Thymus (tissue), 11 donors: Measurements from ENCODE around the gene FARS2. TPM values are rescaled to one million over a fixed set of nuclear protein-coding genes. Genes with fewer than 3 reads are reported as not detected.

ENCODE experiments used
- DNase-seq, 9 donors: peaks; one replicate each; pipeline ENCODE4 v3.0.0-alpha.2; 2013; ENCODE audit warnings: low spot score in 9 of 9, low read depth in 6 of 9, missing footprints in 1 of 9
- H3K27ac ChIP-seq, 2 donors: one replicate each; pipeline ENCODE4 v1.5.1; 2013; ENCODE audit warnings: control low read depth in 1 of 2, low read depth in 1 of 2, low read length in 1 of 2, mild to moderate bottlenecking in 1 of 2, moderate library complexity in 1 of 2
- H3K27me3 ChIP-seq, 2 donors: one replicate each; pipeline ENCODE4 v1.5.1; 2013; ENCODE audit warnings: low read length in 1 of 2; ENCODE audit not compliant: control insufficient read depth in 2 of 2, insufficient read depth in 1 of 2
- H3K36me3 ChIP-seq, 2 donors: one replicate each; pipeline ENCODE4 v1.5.1; 2013; ENCODE audit warnings: low read length in 1 of 2, mild to moderate bottlenecking in 1 of 2, moderate library complexity in 1 of 2; ENCODE audit not compliant: control insufficient read depth in 2 of 2, insufficient read depth in 2 of 2
- H3K4me1 ChIP-seq, 2 donors: one replicate each; pipeline ENCODE4 v1.5.1; 2013; ENCODE audit warnings: low read length in 2 of 2; ENCODE audit not compliant: control insufficient read depth in 2 of 2, insufficient read depth in 2 of 2
- H3K4me3 ChIP-seq, 2 donors: one replicate each; pipeline ENCODE4 v1.5.1; 2013; ENCODE audit warnings: low read length in 2 of 2, control low read depth in 1 of 2, mild to moderate bottlenecking in 1 of 2
- H3K9me3 ChIP-seq, 2 donors: one replicate each; pipeline ENCODE4 v1.5.1; 2013; ENCODE audit warnings: low read length in 1 of 2, mild to moderate bottlenecking in 1 of 2; ENCODE audit not compliant: control insufficient read depth in 2 of 2, insufficient read depth in 1 of 2
- WGBS: extraction: QIAGEN DNeasy Blood & Tissue Kit; methylation state at CpG from one replicate; pipeline ENCODE4 v1.1.7; 2013; 5-methylcytosine and 5-hydroxymethylcytosine counted together
- polyA plus RNA-seq: library from polyadenylated mRNA; stranded (reverse); fragments of 200-250 nt; gene quantifications from one replicate; pipeline ENCODE4 v1.2.3, GENCODE V29; 2013
- total RNA-seq: library from RNA; stranded (reverse); fragments of 120-200 nt; gene quantifications from one replicate; pipeline ENCODE4 v1.2.4, GENCODE V29; 2013
- donor health status: healthy.

FARS2 gene
- total and polyA plus RNA-seq, 2 donors, result 10.5 to 23.2 TPM

DNA sequence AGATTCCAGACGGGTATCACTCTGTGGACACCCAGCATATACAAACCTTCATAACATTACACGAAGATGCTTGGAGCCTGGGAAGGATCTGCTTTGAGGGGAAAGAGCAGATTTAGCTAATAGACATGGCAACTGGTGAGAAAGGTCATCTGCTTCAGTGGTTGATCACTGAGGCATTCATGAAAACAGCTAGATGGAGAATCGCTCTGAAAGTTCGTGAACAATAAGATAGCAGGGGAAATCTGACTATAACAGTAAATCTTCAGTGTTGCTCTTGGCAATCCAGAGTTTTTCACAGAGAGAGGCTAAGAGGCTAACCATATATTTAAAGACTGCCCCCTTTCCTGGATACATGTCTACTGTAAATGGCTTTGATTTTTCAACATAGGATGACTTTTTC lies 245.3 kb downstream of the FARS2 start:
- 79% methylated on average over 4 of the region's 4 CpGs for WGBS
- Histone ChIP-seq H3K4me3 (no peak overlapping the region), H3K4me1 (peaks cover 8 to 24% of the 10 kb centered on the region in 2 donors), H3K27me3 (no peaks in the 10 kb centered on the region), H3K36me3 (no peaks in the 10 kb centered on the region), H3K27ac (peak overlapping the region in 1 of 2 donors; percentile 72), H3K9me3 (peaks cover 0 to 1% of the 10 kb centered on the region in 2 donors)
- DNase-seq, result no peak

DNA sequence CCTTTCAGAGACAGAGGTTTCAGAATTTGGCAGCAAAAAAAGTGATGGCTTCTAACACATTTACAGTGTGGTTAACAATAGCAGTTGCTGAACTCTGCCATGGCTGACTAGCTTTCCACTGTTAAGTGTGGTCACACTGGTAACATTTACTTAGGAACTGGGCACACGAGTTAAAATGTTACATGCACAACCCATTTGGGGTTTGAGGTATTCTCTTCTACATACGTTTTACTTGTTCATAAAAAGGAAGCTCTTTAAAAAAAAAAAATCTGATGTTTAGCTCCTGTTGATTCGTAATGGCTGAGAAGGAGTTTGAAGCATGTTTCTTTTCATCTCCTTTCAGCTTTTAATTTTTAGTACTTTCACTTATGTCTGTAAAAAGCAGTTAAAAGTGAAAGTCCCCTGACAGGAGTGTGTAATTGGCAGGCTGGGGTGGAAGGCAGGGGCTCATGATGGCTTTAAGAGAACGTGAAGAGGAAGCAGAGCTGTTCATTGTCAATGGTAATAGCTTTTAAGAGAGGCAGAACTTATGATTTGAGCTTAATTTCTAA lies 245.9 kb downstream of the FARS2 start:
- Histone ChIP-seq H3K9me3 (peaks cover 0 to 1% of the 10 kb centered on the region in 2 donors), H3K4me3 (peak overlapping the region; percentile 0 to 17), H3K27me3 (no peaks in the 10 kb centered on the region), H3K36me3 (no peaks in the 10 kb centered on the region), H3K4me1 (peaks cover 8 to 24% of the 10 kb centered on the region in 2 donors), H3K27ac (peak overlapping the region; percentile 72 to 76)
- DNase-seq, result peak in 6 of 9 donors; percentile 32 to 77 (median 46)
- 5% methylated on average over 4 of the region's 4 CpGs for WGBS

GRCh38 chr6:5509106-5509505 lies 247.8 kb downstream of the FARS2 start:
- DNase-seq, result no peak
- no peaks in the 10 kb centered on the region for H3K27me3 ChIP-seq
- H3K4me1 ChIP-seq, result peaks cover 8 to 24% of the 10 kb centered on the region in 2 donors
- no peaks in the 10 kb centered on the region for H3K36me3 ChIP-seq
- WGBS, result 98% methylated on average over 8 of the region's 8 CpGs
- H3K27ac ChIP-seq, result no peak overlapping the region
- H3K4me3 ChIP-seq, result no peak overlapping the region
- peaks cover 0 to 1% of the 10 kb centered on the region in 2 donors for H3K9me3 ChIP-seq

DNA sequence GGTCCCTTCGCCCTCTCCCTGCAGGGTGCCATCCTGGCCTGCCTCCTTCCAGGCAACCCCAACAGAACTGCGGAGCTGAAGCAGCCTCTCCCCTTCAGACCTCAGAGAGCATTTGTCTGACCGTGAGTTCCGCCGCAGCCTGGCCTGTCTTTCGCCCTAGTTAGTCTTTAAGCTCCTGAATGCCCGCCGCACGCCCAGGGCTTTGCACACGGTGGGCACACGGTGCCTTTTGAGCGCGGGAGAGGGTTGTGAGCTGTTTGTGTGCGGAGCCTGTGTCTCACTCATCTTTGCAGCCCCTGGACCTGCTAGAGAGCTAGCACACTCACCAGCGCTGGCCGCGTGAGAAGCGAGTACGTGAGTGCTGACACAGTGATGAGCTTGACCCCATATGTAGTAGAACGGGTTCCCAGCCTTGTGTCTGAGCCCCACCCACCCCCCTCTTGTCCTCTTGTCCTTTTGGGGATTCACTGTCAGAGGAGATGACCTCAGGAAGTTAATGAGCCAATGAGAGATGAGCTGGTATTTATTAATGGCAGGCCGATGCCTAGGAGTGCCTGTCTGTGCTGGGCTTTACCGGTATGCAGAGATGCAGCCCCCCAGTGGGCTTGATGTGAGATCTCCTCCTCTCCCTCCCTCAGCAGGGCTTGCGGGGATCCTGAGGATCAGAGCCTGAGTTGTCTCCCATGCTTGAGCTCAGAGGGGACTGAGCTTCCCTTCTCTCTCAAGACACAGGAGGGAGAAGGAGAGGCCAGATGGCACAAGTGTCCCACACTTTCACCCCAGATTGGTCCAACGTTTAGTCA lies 249.2 kb downstream of the FARS2 start:
- WGBS, result 97% methylated on average over 24 of the region's 24 CpGs

GRCh38 chr6:5511954-5512353 lies 250.6 kb downstream of the FARS2 start:
- 60% methylated on average over 3 of the region's 3 CpGs for WGBS
- H3K36me3 ChIP-seq, result no peaks in the 10 kb centered on the region
- H3K4me3 ChIP-seq, result no peak overlapping the region
- DNase-seq, result no peak
- peaks cover 0 to 1% of the 10 kb centered on the region in 2 donors for H3K9me3 ChIP-seq
- H3K4me1 ChIP-seq, result peaks cover 6 to 13% of the 10 kb centered on the region in 2 donors
- no peak overlapping the region for H3K27ac ChIP-seq
- no peaks in the 10 kb centered on the region for H3K27me3 ChIP-seq

More for the DNA sequence above, 249.2 kb downstream of the FARS2 start:
- Histone ChIP-seq H3K9me3 (peaks cover 0 to 1% of the 10 kb centered on the region in 2 donors), H3K4me3 (no peak overlapping the region), H3K27me3 (no peaks in the 10 kb centered on the region), H3K36me3 (no peaks in the 10 kb centered on the region), H3K4me1 (peaks cover 8 to 24% of the 10 kb centered on the region in 2 donors), H3K27ac (no peak overlapping the region)
- DNase-seq, result no peak

DNA sequence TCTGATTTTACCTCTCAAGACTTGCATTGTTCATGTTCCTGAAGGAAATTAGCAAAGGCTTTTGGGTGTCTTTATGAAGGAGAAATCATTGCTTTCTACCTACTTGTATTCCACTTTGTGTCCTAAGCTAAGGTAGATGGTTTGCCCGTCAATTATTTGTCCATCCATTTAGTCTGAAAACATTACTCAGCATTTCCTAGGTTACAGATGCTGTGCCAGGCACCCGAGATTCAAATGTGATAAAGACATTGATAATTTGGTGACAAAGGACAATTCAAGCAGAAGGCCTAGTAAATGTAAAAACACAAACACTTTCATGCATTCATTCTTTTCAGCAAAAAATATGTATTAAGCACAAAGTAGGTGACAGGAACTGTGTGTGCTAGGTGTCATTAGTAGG lies 251.1 kb downstream of the FARS2 start:
- Histone ChIP-seq H3K27ac (no peak overlapping the region), H3K4me1 (peaks cover 3 to 10% of the 10 kb centered on the region in 2 donors), H3K9me3 (peaks cover 0 to 1% of the 10 kb centered on the region in 2 donors), H3K36me3 (no peaks in the 10 kb centered on the region), H3K4me3 (no peak overlapping the region), H3K27me3 (no peaks in the 10 kb centered on the region)
- no peak for DNase-seq
- WGBS, result 91% methylated on average over 2 of the region's 2 CpGs

- Histone ChIP-seq H3K36me3 (no peaks in the 10 kb centered on the region), H3K27me3 (no peaks in the 10 kb centered on the region), H3K27ac (no peak overlapping the region), H3K4me1 (peaks cover 0 to 4% of the 10 kb centered on the region in 2 donors), H3K9me3 (peaks cover 0 to 1% of the 10 kb centered on the region in 2 donors), H3K4me3 (no peak overlapping the region)
- DNase-seq, result no peak
- 96% methylated on average over 6 of the region's 6 CpGs for WGBS
Measured at GRCh38 chr6:5513408-5513807, 252.1 kb downstream of the FARS2 start.

DNA sequence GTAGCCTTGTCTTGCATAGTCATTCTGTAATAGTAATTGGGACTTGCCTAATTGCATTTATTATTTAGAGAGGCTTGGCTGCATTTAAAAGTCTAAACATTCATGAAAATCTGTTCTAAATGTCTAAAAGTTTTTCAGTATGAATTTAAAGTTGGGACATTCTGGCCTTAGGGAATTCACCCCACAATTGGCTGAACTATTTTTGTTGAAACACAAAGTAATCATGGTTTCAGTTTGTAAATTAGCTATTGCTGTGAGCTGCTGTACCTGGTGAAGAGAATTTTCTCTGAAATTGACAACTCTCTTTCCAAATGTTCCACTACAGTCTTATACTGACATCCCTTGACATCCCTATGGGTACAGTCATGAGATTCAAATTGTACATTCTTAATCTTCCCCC lies 253.0 kb downstream of the FARS2 start:
- Histone ChIP-seq H3K4me1 (peaks cover 0 to 6% of the 10 kb centered on the region in 2 donors), H3K27me3 (no peaks in the 10 kb centered on the region), H3K27ac (no peak overlapping the region), H3K36me3 (no peaks in the 10 kb centered on the region), H3K4me3 (no peak overlapping the region), H3K9me3 (peaks cover 0 to 1% of the 10 kb centered on the region in 2 donors)
- no peak for DNase-seq

DNA sequence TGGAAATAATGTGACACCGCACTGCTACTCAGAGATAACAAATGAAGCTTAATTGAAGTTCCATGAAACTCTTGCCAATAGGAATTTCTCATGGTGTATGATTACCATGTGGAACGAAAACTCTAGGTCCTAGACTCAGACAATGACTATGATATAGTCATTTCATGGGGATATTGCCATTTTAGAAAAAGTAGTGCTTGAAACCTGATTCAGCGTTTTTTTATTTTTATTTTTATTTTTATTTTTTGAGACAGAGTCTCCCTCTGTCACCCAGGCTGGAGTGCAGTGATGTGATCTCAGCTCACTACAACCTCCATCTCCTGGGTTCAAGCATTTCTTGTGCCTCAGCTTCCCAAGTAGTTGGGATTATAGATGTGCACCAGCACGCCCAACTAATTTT lies 253.9 kb downstream of the FARS2 start:
- Histone ChIP-seq H3K4me1 (peaks cover 0 to 6% of the 10 kb centered on the region in 2 donors), H3K4me3 (no peak overlapping the region), H3K36me3 (no peaks in the 10 kb centered on the region), H3K9me3 (peaks cover 0 to 1% of the 10 kb centered on the region in 2 donors), H3K27me3 (no peaks in the 10 kb centered on the region), H3K27ac (no peak overlapping the region)
- DNase-seq, result no peak
- WGBS, result 77% methylated on average over 4 of the region's 4 CpGs
